GM10266 (cell line): ENCODE data around the gene LCE2B.

Experiments used
- DNase-seq: peaks from one replicate; pipeline ENCODE4 v3.0.0; 2012; ENCODE audit errors: extremely low spot score
- CTCF ChIP-seq: IDR thresholded peaks from 2 replicates; pipeline ENCODE4 v1.5.1; 2012; ENCODE audit warnings: mild to moderate bottlenecking, low read depth; ENCODE audit not compliant: control insufficient read depth, insufficient read depth; ENCODE audit errors: missing control alignments

LCE2B gene

GRCh38 chr1:152735648-152736047 lies 49.7 kb downstream of the LCE2B start:
- TF ChIP-seq CTCF = peak; percentile 10
- no peak for DNase-seq
